Left ventricle myocardium inferior (tissue), 1 donor: ENCODE measurements around the gene SSMEM1. TPM values are rescaled to one million over a fixed set of nuclear protein-coding genes. Genes with fewer than 3 reads are reported as not detected.
"Not testable (repeated sequence)": the region's sequence is repeated elsewhere in the genome, so short reads cannot be mapped to it uniquely, and the experiment has no call there.

Experiments
- DNase-seq: peaks from one replicate; pipeline ENCODE4 v3.0.0-alpha.2; 2020
- H3K27ac ChIP-seq: fragments of 200-600 bp; replicated peaks from 2 replicates; pipeline ENCODE4 v1.8.0; 2021
- H3K27me3 ChIP-seq: fragments of 200-600 bp; 2 replicates; pipeline ENCODE4 v1.8.0; 2021; ENCODE audit warnings: low read depth
- H3K36me3 ChIP-seq: fragments of 200-600 bp; 2 replicates; pipeline ENCODE4 v1.8.0; 2021
- H3K4me1 ChIP-seq: fragments of 200-600 bp; 2 replicates; pipeline ENCODE4 v1.8.0; 2021
- H3K4me3 ChIP-seq: fragments of 200-600 bp; 2 replicates; pipeline ENCODE4 v1.8.0; 2021; ENCODE audit warnings: mild to moderate bottlenecking, moderate library complexity
- H3K9me3 ChIP-seq: fragments of 200-600 bp; replicated peaks from 2 replicates; pipeline ENCODE4 v1.8.0; 2021
- intact Hi-C: fragments of 100-400 bp; cut with micrococcal nuclease; formaldehyde crosslinking; loops from one replicate; pipeline ENCODE4 v1.11.0; 2022
- total RNA-seq: library from RNA; stranded (reverse); fragmentation: NEBNext Ultra II Directional; extraction: Animal tissue kit (Norgen Biotek cat#: 25700); gene quantifications from one replicate; pipeline ENCODE4 v1.2.1, GENCODE V29; 2021
- TF ChIP-seq, protein P1 (sequence below): fragments of 200-600 bp; IDR thresholded peaks from 2 replicates; pipeline ENCODE4 v1.8.0; 2021; ENCODE audit warnings: antibody characterized with exemption, mild to moderate bottlenecking, borderline replicate concordance
- donor health status: DM: no; HTN: yes; CAD: no; lungs with severe emphysema.

The SSMEM1 gene
- total RNA-seq, 1 donor from 2014 or later, result not detected

DNA sequence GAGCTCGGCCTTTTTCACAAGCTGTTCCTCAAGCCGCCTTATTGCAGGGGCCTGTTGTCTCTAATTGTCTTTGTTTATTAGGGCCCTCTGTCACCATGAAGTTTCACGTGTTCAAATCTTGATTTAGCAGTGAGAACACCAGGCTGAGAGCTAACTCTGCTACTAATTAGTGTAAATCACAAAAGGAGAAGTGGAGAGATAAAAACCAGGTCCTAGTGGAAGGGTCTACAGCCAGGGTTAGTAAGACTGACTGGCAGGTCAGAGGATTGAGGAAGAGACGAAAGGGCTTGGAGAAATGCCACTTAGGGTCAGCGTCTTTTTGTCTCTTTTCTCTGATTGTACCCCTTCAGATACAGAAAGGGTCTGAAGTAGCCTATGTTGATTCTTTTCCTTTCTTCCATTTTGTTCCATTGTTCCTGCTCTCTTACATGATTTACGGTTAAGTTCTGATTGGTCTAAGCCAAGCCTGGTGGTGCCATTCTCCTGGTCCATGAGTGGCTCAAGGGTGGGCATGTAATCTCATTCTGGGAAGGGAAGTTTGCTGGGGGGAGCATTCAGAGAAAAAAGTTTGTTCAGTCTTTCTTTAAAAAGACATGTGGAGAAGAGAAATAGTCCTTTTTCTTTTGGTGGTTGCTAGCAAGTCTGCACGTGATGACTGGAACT lies 21.3 kb downstream of the SSMEM1 start:
- Histone ChIP-seq H3K4me3 (no peak overlapping the region), H3K4me1 (peaks cover 8% of the 10 kb centered on the region), H3K9me3 (peaks cover 6% of the 10 kb centered on the region), H3K27ac (no peak overlapping the region), H3K27me3 (no peaks in the 10 kb centered on the region), H3K36me3 (no peaks in the 10 kb centered on the region)
- DNase-seq, result no peak
- TF ChIP-seq, protein P1, sequence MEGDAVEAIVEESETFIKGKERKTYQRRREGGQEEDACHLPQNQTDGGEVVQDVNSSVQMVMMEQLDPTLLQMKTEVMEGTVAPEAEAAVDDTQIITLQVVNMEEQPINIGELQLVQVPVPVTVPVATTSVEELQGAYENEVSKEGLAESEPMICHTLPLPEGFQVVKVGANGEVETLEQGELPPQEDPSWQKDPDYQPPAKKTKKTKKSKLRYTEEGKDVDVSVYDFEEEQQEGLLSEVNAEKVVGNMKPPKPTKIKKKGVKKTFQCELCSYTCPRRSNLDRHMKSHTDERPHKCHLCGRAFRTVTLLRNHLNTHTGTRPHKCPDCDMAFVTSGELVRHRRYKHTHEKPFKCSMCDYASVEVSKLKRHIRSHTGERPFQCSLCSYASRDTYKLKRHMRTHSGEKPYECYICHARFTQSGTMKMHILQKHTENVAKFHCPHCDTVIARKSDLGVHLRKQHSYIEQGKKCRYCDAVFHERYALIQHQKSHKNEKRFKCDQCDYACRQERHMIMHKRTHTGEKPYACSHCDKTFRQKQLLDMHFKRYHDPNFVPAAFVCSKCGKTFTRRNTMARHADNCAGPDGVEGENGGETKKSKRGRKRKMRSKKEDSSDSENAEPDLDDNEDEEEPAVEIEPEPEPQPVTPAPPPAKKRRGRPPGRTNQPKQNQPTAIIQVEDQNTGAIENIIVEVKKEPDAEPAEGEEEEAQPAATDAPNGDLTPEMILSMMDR, result no peak
- intact Hi-C loops, result no loop called here

DNA sequence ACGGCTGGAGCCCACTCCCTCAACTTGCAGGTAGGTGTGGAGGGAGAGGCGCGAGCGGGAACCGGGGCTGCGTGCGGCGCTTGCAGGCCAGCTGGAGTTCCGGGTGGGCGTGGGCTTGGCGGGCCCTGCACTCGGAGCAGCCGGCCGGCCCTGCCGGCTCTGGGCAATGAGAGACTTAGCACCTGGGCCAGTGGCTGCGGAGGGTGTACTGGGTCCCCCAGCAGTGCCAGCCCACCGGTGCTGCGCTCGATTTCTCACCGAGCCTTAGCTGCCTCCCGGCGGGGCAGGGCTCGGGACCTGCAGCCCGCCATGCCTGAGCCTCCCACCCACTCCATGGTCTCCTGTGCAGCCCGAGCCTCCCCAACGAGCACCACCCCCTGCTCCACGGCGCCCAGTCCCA lies 22.3 kb downstream of the SSMEM1 start:
- H3K27me3 ChIP-seq, H3K4me1 ChIP-seq, H3K9me3 ChIP-seq, DNase-seq, intact Hi-C loops, H3K27ac ChIP-seq, H3K4me3 ChIP-seq, H3K36me3 ChIP-seq: not testable (repeated sequence)

DNA sequence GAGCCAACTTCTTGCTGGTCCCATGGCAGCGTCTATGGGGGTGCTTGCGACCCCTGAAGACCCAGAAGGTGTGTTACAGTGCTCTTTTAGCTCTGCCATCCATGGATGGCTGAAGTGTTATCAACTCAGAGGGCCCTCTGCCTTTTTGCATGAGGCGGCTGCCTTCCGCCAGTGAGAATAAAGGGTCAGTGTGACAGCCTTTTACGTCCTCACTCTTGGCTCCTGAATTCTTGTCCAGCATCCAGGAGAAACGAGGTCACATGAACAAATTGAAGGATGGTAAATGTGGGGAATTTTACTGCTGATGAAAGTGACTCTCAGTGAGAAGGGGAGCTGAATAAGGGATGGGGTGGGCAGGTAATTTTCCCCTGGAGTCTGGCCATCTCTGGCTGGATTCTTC lies 24.1 kb downstream of the SSMEM1 start:
- no peaks in the 10 kb centered on the region for H3K27me3 ChIP-seq
- no peak overlapping the region for H3K27ac ChIP-seq
- peaks cover 8% of the 10 kb centered on the region for H3K4me1 ChIP-seq
- H3K36me3 ChIP-seq, result no peaks in the 10 kb centered on the region
- TF ChIP-seq, protein P1, result no peak
- no peak for DNase-seq
- intact Hi-C loops, result no loop called here
- no peak overlapping the region for H3K4me3 ChIP-seq
- H3K9me3 ChIP-seq, result no peaks in the 10 kb centered on the region

DNA sequence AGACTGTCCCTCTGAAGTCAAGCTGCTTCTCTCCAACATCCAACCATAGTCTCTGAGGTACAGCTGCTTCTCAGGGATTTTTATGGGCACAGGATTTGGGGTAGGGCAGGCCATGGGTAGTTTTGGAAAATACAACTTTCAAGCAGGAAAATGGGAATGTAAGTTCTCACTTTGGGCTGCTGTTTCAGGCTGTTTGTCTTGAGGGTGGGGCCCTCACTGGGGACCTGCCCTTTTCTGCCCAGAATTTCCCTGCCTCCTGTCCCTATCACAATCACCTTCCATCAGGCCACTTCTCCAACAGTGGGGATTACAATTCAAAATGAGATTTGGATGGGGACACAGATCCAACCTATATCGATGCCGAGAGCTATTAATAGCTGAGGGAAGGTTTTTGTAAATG lies 24.5 kb downstream of the SSMEM1 start:
- DNase-seq, result no peak
- TF ChIP-seq, protein P1, result no peak

DNA sequence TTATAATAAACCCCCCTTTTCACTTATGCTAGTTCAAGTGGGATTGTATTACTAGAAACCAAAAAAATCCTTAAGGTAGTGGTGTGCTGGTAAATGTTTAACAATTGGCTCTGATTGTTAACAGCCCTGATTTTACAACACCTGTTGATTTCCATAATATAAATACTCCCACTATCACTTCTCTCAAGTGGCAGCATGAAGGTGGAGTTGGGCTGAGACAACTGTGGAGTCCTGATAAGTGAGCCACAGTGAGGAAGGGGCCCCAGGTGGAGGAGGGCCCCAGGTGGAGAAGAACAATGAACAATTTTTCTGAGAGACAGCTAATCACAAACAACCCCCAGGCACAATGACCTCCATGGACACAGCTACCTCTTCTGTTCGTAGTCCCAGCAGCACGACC lies 26.4 kb downstream of the SSMEM1 start:
- Histone ChIP-seq H3K27ac (no peak overlapping the region), H3K9me3 (no peaks in the 10 kb centered on the region), H3K36me3 (no peaks in the 10 kb centered on the region), H3K4me3 (no peak overlapping the region), H3K4me1 (no peaks in the 10 kb centered on the region), H3K27me3 (no peaks in the 10 kb centered on the region)
- no peak for DNase-seq
- TF ChIP-seq, protein P1, result no peak
- intact Hi-C loops, result no loop called here

More for the DNA sequence above, 24.5 kb downstream of the SSMEM1 start:
- intact Hi-C loops, result no loop called here
- Histone ChIP-seq H3K4me3 (no peak overlapping the region), H3K4me1 (peaks cover 8% of the 10 kb centered on the region), H3K9me3 (no peaks in the 10 kb centered on the region), H3K27me3 (no peaks in the 10 kb centered on the region), H3K36me3 (no peaks in the 10 kb centered on the region), H3K27ac (no peak overlapping the region)

DNA sequence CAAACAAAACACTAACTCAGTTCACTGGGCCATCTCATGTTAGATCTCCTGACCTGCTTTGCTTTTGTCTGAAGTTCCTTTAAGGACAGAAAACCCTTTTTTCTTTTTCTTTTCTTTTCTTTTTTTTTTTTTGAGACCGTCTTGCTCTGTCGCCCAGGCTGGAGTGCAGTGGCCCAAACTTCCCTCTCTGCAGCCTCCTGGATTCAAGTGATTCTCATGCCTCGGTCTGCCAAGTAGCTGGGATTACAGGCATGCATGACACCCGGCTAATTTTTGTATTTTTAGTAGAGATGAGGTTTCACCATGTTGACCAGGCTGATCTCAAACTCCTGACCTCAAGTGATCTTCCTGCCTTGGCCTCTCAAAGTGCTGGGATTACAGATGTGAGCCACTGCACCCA lies 28.7 kb downstream of the SSMEM1 start:
- H3K4me3 ChIP-seq, intact Hi-C loops: not testable (repeated sequence)

More for the DNA sequence above, 28.7 kb downstream of the SSMEM1 start:
- not testable (repeated sequence) for H3K36me3 ChIP-seq, H3K27me3 ChIP-seq, H3K4me1 ChIP-seq, DNase-seq, H3K9me3 ChIP-seq, H3K27ac ChIP-seq
